ENCODE results near the gene PDE11A.

DNA sequence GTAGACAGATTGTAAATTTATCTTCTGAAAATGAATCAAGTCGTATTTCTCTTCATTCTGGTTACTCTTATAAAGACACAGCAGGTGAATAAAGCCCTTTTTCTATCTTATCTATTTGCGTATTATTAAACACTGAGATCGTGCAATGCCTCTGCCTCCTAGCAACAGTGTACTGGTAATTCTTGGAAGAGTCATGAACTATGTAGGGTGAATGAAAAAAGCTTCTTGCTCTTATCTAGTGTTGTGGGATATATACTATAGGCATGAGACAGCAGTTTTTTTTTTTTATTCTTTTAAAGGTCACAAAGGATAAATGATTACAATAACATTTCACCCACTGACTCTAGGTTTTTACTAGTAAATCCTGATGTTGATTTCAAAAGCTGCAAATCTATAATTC, 324.2 kb downstream of the PDE11A start:
- TF ChIP-seq L3MBTL2 (conservative IDR thresholded peaks at IDR 0.05) (no peak), ELF4 (IDR thresholded peaks at IDR 0.05) (no peak), FOXA1 (IDR thresholded peaks at IDR 0.05) (no peak), CTBP1 (IDR thresholded peaks at IDR 0.05; ENCODE audit: borderline replicate concordance) (no peak), ZNF384 (IDR thresholded peaks at IDR 0.05) (no peak), SP1 (IDR thresholded peaks at IDR 0.05) (no peak), FOXM1 (IDR thresholded peaks at IDR 0.05; ENCODE audit: borderline replicate concordance) (no peak), NFRKB (IDR thresholded peaks at IDR 0.05) (no peak), LEF1 (IDR thresholded peaks at IDR 0.05; ENCODE audit: borderline replicate concordance) (no peak), BHLHE40 (IDR thresholded peaks at IDR 0.05; ENCODE audit: borderline replicate concordance) (no peak), TARDBP (IDR thresholded peaks at IDR 0.05) (no peak), FOXK2 (IDR thresholded peaks at IDR 0.05) (no peak)
